ENCODE results near the gene TMEM167B.
A peak's percentile ranks its signal among the peaks of the same experiment; 100 is the strongest.
"Not testable (repeated sequence)": the region's sequence is repeated elsewhere in the genome, so short reads cannot be mapped to it uniquely, and the experiment has no call there.

Gene TMEM167B

GRCh38 chr1:109115685-109116084 lies 25.1 kb downstream of the TMEM167B start:
- DNase-seq = no peak

GRCh38 chr1:109116286-109116685 lies 25.7 kb downstream of the TMEM167B start:
- peak; percentile 92 for DNase-seq

GRCh38 chr1:109118089-109118488 lies 27.5 kb downstream of the TMEM167B start:
- peak; percentile 41 for DNase-seq

- DNase-seq = no peak
Observed at GRCh38 chr1:109120356-109120755, 29.8 kb downstream of the TMEM167B start.

GRCh38 chr1:109131059-109131458 lies 40.5 kb downstream of the TMEM167B start:
- DNase-seq = no peak

GRCh38 chr1:109131800-109132199 lies 41.2 kb downstream of the TMEM167B start:
- DNase-seq = no peak

- DNase-seq = no peak
Observed at GRCh38 chr1:109133002-109133706, 42.6 kb downstream of the TMEM167B start.

GRCh38 chr1:109133815-109134214 lies 43.3 kb downstream of the TMEM167B start:
- no peak for DNase-seq

- peak; percentile 72 for DNase-seq
Observed at GRCh38 chr1:109134423-109134822, 43.9 kb downstream of the TMEM167B start.

GRCh38 chr1:109135940-109136339 lies 45.4 kb downstream of the TMEM167B start:
- DNase-seq = no peak

GRCh38 chr1:109136766-109137165 lies 46.2 kb downstream of the TMEM167B start:
- peak; percentile 25 for DNase-seq

GRCh38 chr1:109137958-109138357 lies 47.4 kb downstream of the TMEM167B start:
- no peak for DNase-seq

GRCh38 chr1:109138358-109138757 lies 47.8 kb downstream of the TMEM167B start:
- DNase-seq = peak; percentile 50

GRCh38 chr1:109140392-109140791 lies 49.8 kb downstream of the TMEM167B start:
- no peak for DNase-seq

- DNase-seq = no peak
Observed at GRCh38 chr1:109142260-109142659, 51.7 kb downstream of the TMEM167B start.

GRCh38 chr1:109142725-109143124 lies 52.2 kb downstream of the TMEM167B start:
- DNase-seq = not testable (repeated sequence)
